SK-N-SH (cell line): ENCODE measurements around the gene DNAJC9.

Experiments used
- CTCF ChIP-seq: fragments of 200-600 bp; sonication (generic); IDR thresholded peaks from 2 replicates; pipeline ENCODE4 v1.6.1; 2017; ENCODE audit warnings: antibody characterized with exemption, mild to moderate bottlenecking, moderate library complexity
- PBX3 ChIP-seq: IDR thresholded peaks from 2 replicates; pipeline ENCODE4; 2012
- POLR2AphosphoS5 ChIP-seq: IDR thresholded peaks from 2 replicates; pipeline ENCODE4 v1.6.1; 2012; ENCODE audit warnings: low read depth, low read length
- RAD21 ChIP-seq: IDR thresholded peaks from 2 replicates; pipeline ENCODE4 v1.6.1; 2012; ENCODE audit warnings: mild to moderate bottlenecking, low read length
- TCF12 ChIP-seq: IDR thresholded peaks from 2 replicates; pipeline ENCODE4 v1.4.0; 2012

- TF ChIP-seq POLR2AphosphoS5 = no peak
- no peak for TF ChIP-seq CTCF
- TF ChIP-seq RAD21 = no peak
- no peak for TF ChIP-seq TCF12
- no peak for TF ChIP-seq PBX3
These were observed 31.3 kb downstream of the DNAJC9 start for GRCh38 chr10:73215749-73216148.
